GM11168 (cell line): ENCODE measurements around the gene CDC40.
"Not testable (repeated sequence)": the region's sequence is repeated elsewhere in the genome, so short reads cannot be mapped to it uniquely, and the experiment has no call there.

Experiments used
- in situ Hi-C: fragments of 300-500 bp; cut with MboI; formaldehyde crosslinking; loops from one replicate; pipeline ENCODE4 v1.12.0; 2022; ENCODE audit warnings: low sequenced_read_pairs; ENCODE audit not compliant: unreplicated experiment

The CDC40 gene

DNA sequence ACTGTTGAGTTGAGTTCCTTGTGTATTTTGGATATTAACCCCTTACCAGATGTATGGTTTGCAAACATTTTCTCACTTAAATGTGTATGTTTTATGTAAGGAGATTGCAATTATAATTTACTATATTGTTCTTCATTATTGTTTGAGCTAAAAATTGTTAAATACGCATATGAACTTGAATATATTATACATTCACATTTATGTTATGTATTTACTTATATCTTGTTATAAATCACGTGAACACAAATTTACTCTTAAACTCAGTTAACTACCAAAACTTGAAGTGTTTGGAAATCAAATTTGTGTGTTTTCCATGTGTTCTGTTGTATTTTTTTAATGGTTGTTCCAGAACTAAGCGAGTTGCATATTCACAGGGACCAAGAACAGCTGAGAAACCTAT is 18.3 kb downstream of the CDC40 start:
- in situ Hi-C loops: no loop called here

GRCh38 chr6:110201151-110201884 is 21.1 kb downstream of the CDC40 start:
- in situ Hi-C loops: no loop called here

GRCh38 chr6:110207652-110208051 is 27.4 kb downstream of the CDC40 start:
- in situ Hi-C loops: no loop called here

GRCh38 chr6:110211753-110212152 is 31.5 kb downstream of the CDC40 start:
- in situ Hi-C loops: no loop called here

DNA sequence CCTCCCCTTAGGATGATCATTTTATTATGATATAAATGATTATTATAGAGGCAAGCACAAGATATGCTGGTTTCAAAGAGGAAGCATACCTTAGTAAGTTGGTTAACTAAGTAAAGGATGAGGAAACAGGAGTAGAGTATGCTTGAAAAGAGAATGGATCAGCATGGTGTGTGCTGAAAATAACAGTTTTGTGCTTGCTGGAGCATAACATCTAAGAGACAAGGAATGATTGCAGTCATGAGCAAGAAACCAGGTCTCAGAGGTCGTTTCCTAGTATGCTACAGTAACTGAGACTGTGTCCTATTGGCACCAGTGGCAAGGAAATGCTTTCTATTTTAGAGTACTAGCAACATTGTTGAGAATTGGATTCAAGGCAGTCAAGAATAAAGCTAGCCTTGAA is 34.1 kb downstream of the CDC40 start:
- in situ Hi-C loops: no loop called here

DNA sequence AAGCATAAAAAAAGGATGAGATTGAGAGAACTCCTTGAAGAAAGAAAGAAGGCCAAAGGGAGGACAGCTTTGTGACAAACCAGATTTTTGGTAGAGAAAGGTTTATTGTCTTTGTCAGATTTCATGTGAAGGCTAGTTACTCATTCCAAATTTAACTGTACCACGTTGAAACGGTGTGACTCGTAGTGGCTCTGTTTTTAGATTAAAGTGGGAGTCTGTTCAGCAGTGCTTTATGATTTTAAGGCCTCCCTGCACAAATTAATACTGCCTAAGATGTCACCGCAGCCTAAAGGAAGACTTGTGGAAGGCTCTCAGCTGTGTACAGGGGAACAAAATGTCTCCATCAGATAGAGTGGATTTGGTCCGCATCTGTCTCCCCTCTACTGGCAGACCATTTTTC is 35.9 kb downstream of the CDC40 start:
- in situ Hi-C loops: no loop called here

- in situ Hi-C loops: no loop called here
These were observed 37.0 kb downstream of the CDC40 start for GRCh38 chr6:110217266-110217665.

- in situ Hi-C loops: no loop called here
These were observed 41.5 kb downstream of the CDC40 start for GRCh38 chr6:110221738-110222137.

DNA sequence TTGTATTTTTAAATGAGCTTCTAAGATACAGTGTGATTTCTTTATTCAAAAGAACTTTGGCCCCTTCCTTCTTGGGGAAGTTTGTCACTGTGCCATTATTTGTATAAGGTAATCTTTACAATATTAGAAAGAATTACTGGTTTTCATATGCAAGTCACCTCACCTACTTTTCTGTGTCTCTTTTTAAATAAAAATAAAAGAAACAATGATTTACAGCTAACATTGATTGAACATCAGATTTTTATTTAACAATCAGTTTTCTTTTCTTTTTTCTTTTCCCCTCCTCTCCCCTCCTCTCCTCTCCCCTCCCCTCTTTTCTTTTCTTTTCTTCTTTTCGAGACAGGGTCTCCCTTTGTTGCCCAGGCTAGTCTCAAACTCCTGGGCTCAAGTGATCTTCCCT is 46.0 kb downstream of the CDC40 start:
- in situ Hi-C loops: no loop called here

GRCh38 chr6:110232450-110232849 is 52.2 kb downstream of the CDC40 start:
- in situ Hi-C loops: no loop called here

DNA sequence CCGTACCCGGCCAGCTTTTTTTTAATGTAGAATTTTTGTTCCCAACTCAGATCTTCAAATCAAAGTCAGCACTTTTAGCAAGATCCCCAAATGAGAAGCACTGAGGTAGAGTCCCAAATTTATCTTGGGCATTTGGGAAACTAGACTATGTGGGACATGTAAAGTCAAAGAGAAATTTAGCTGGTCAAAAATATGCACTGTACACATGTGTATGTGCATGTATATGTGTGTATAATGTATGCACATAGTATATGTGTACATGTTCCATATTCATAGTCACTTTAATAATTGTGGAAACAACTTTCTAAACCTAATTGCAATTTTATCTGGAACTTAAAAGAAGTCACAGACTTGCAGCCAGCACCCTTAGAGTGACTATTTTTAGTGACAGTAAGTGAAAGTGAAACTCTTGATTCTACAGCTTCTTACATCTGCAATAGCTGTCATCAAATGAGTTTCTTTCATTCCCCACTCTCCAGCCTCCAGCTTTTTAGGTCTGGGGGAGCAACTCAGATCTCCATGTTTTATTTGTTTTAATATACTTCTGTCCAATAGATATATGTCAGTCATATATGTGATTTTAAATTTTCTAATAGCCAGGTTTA is 53.6 kb downstream of the CDC40 start:
- in situ Hi-C loops: no loop called here

- in situ Hi-C loops: not testable (repeated sequence)
These were observed 55.8 kb downstream of the CDC40 start for GRCh38 chr6:110236007-110236406.

- in situ Hi-C loops: no loop called here
These were observed 59.5 kb downstream of the CDC40 start for GRCh38 chr6:110239526-110240274.

DNA sequence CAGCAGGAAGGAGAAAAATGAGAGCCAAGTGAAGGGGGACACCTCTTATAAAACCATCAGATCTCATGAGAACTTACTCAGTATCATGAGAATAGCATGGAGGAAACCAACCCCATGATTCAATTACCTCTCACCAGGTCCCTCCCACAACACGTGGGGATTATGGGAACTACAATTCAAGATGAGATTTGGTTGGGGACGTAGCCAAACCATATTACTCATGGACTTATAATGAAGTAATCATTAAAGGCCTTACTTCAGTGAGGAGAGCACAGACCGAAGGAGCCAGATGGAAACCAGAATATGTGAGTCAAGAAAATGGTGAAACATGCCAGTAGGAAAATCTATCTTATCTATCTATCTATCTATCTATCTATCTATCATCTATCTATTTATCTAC is 64.4 kb downstream of the CDC40 start:
- in situ Hi-C loops: not testable (repeated sequence)

- in situ Hi-C loops: no loop called here
These were observed 66.2 kb downstream of the CDC40 start for GRCh38 chr6:110246378-110246777.

GRCh38 chr6:110246900-110247546 is 66.8 kb downstream of the CDC40 start:
- in situ Hi-C loops: no loop called here

DNA sequence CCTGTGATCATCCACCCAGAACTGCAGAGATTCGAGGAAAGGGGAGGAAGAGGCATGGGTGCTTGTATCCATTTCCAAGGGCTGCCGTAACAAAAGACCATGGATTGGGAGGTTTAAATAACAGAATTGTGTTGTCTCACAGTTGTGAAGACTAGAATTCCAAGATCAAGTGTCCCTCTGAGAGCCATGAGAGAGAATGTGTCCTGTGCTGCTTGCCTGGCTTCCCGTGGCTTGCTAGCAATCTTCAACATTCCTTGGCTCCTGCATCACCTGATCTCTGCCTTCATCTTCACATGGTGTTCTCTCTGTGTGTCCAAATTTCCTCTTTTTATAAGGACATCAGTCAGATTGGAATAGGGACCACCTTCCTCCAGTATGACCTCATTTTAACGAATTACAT is 69.8 kb downstream of the CDC40 start:
- in situ Hi-C loops: no loop called here

- in situ Hi-C loops: no loop called here
These were observed 70.6 kb downstream of the CDC40 start for GRCh38 chr6:110250838-110251237.

DNA sequence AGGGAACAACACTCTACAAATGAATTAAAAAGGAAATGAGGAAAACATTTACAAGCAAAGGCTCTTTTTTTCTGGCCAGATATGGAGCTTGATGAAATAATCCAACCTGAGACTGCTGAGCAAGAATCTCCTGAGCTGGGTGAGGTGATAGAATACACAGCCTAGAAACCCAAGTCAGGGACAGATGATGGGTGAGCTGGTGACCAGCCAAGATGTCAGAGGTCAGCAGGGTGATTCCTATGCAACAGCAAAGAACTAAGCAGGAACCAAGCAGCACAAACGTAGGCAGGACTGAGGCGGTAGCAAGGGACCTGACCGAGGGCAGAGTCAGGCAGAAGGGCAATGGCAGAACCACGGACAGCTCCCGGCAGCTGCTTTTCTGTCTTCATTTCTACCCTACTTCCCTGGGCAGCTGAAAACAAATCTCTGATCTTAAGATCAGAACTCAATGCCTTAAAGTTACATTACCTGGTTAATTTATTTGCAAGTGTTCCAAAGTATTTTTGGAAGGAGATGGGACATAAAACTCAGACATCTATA is 75.1 kb downstream of the CDC40 start:
- in situ Hi-C loops: no loop called here

- in situ Hi-C loops: no loop called here
These were observed 76.1 kb downstream of the CDC40 start for GRCh38 chr6:110256366-110256765.

GRCh38 chr6:110265273-110265672 is 85.0 kb downstream of the CDC40 start:
- in situ Hi-C loops: no loop called here
